ENCODE measurements around the gene CCDC187.
"Not testable (repeated sequence)": the region's sequence is repeated elsewhere in the genome, so short reads cannot be mapped to it uniquely, and the experiment has no call there.

The CCDC187 gene

GRCh38 chr9:136283291-136284235 lies 20.3 kb downstream of the CCDC187 start:
- peak; percentile 36 to 58 for DNase-seq

- no peak for DNase-seq
Measured at GRCh38 chr9:136282272-136282861, 21.5 kb downstream of the CCDC187 start.

- DNase-seq, result no peak
Measured at GRCh38 chr9:136281421-136282271, 22.2 kb downstream of the CCDC187 start.

DNA sequence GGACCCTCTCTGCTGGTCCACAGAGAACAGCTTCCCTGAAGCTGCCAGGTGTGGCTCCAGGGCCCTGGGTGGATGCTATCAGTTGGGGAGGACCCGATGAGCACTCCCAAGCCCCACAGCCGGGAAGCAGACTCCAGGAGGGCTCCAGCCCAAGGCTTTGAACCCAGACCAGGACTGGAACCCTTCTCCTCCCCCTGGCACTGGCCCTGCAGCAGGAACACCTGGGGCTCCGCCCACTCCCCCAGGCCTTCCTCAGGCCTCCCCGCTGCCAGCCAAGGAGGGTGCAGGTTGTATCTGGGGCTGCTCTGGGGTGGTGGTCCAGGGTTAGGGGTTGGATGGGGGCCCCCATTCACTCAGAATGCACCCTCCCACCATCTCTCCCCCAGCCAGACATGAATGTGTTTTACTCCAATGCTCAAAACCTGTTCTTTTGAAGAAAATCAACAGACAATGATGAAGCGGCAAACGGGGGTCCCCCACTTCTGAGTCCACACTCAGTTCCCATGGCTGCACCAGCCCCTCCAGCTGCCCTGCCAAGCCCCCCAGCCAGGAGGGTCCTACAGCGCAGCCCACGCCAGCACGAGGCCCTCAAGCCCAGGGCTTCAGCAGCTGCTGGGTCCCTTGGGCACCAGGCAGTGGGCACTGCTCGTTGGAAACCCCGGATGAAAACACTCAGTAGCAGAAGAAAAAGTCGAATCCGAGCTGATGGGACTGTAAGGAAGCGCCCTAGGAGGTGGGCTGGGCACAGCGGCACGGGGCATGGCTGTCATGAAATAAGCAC lies 23.2 kb downstream of the CCDC187 start:
- DNase-seq, result no peak

DNA sequence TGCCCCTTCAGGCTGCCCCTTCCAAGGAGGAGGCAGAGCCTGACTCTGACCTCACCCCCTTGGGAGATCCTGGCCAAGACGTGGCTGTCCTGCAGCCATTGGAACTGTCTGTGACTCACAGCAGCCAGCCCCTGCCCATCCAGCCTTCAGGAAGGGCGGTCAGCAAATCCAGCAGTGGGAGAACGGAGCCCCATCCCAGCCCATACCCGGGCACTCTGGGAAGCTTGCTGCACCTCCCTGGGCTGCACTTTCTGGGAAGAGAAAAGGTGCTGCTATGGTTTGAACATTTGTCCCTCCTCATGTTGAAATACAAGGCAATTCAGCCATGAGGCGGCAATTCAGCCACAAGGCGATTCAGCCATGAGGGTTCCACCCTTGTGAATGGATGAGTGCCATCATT lies 24.4 kb downstream of the CCDC187 start:
- no peak for DNase-seq

GRCh38 chr9:136278894-136279293 lies 25.0 kb downstream of the CCDC187 start:
- no peak for DNase-seq

DNA sequence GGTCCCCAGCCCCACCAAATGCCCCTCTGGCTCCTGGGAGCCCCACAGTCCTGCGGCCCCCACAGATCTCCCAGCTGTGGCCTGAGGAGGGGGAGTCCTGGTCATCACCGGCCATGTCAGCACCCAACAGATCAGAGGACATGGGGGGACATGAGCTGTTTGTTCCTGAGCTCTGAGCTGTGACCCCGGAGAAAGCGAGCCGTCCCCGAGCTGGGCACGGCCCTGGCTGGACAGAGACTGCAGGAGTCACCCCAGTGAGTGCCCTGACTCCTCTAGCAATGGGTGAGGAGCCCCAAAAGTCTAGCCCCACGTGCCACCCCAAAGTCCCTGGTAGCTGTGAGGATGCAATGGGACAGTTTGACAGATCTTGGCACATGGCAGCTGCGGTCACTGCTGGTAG lies 25.7 kb downstream of the CCDC187 start:
- DNase-seq, result no peak

- DNase-seq, result no peak
Measured at GRCh38 chr9:136277746-136278145, 26.1 kb downstream of the CCDC187 start.

DNA sequence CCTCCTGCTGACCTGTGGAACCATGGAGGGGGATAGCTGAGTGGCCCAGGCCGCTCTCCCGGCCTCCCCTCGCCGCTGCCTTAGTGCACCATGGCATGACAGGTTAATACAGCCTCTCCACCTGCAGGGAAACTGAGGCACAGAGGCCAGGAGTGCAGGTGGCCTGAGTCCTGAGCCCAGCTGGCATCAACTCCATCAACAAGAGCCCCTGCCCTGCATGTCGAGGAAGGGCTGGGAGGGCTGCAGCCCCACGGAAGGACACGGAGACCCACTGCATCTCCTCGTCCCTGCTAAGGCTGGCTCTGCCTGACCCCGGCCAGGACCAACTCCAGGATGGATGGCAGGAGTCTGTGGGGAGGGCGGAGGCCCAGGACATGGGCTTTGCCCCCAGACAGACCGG lies 27.2 kb downstream of the CCDC187 start:
- no peak for DNase-seq

DNA sequence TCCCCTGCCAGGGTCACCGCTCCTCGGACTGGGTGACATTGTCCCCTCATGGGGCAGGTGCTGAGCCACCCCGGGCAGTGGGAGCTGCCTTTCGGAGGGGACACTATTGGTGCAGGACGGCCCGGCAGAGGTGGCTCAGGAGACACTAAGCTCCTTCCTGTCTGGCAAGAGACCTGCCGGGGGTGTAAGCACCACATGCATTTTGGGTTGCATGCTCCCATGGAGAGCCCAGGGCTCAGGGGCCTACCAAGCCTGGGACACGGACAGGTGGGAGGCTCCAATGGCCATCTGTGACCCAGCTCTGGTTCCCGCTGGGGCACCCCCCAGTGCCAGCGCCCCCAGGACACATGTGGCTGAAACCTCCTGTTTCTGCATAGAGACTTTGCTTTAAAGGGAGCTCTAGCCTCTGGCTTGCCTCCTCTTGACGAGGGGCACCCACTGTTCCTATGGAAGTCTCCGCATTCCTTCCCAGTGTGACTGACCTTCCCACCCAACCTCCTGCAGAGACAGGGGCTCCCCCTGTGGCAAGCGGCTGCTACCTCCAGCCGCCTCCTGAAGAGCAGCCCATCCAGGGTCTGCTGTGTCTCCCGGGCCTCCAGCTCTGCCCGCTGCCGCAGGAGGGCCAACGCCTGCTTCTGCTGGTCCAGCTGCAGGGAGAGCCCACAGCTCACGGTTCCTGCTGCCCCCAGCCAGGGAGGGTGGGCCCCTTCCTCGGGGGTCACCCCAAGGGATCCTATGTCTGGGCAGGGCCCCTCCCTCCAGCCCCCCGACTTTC lies 28.1 kb downstream of the CCDC187 start:
- no peak for DNase-seq

DNA sequence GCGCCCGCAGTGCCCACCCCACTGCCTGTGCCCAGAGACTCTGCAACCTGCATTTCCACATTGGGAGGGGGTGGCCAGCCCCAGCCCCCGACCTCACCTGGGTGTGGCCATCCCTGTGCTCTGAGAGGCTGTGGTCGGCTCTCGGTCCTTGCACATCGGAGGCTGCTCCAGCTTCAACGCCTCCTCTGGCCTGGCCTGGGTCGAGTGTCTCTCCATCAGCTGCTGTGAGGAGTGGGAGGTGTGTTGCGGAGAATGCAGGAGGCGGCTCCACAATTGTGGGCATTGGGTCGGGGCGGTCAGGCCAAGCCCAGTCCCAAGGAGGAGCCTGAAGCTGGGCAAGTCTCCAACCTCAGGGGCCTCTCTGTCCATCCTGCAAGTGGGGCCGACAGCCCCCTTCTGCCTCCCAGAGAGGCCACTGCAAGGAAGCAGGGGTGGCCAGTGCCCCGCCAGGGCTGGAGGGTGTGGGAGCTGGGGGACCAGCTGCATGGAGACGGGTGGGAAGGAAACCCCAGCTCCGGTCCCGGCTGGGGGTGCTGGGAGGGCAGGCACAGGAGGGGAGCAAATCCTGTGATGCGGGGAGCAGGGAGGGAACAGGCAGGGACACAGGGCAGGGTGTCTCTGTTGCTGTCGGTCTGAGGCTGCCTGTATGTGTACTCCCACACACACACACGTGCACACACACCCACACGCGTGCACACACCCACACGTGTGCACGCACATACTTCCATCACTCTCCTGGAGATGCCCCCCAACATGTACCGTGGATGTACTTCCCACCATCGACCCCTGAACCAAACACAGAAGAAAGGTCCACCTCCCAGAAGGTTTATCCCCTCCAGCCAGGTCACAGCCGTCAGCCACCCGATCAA lies 28.9 kb downstream of the CCDC187 start:
- DNase-seq, result no peak

GRCh38 chr9:136273921-136274785 lies 29.7 kb downstream of the CCDC187 start:
- no peak for DNase-seq

DNA sequence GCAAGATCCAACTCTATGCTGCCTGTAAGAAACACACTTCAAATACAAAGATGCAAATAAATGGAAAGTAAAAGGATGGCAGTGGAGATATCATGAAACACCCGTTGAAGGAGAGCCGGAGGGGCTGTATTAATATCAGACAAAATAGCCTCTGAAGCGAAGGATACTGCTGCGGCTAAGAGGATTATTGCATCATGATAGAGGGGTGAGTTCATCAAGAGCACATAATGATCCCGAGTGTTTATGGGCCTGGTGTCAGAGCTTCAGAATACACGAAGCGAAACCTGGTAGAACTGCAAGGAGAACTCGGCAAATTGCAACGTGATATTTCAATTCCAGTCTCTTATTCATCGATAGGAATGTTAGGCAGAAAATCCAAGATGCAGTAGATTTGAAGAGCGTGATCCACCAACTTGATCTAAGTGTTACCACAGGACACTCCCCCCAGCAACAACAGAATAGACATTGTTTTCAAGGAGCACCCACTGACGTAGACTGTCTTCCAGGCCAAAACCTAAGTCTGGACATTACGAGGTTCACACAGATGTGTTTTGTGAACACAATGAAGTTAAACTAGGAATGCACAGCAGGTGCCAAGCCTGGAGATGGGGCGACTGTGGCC lies 30.5 kb downstream of the CCDC187 start:
- no peak for DNase-seq

- no peak for DNase-seq
Measured at GRCh38 chr9:136270173-136270705, 33.7 kb downstream of the CCDC187 start.

GRCh38 chr9:136268735-136269134 lies 35.2 kb downstream of the CCDC187 start:
- DNase-seq, result no peak

GRCh38 chr9:136268318-136268717 lies 35.6 kb downstream of the CCDC187 start:
- DNase-seq, result no peak

DNA sequence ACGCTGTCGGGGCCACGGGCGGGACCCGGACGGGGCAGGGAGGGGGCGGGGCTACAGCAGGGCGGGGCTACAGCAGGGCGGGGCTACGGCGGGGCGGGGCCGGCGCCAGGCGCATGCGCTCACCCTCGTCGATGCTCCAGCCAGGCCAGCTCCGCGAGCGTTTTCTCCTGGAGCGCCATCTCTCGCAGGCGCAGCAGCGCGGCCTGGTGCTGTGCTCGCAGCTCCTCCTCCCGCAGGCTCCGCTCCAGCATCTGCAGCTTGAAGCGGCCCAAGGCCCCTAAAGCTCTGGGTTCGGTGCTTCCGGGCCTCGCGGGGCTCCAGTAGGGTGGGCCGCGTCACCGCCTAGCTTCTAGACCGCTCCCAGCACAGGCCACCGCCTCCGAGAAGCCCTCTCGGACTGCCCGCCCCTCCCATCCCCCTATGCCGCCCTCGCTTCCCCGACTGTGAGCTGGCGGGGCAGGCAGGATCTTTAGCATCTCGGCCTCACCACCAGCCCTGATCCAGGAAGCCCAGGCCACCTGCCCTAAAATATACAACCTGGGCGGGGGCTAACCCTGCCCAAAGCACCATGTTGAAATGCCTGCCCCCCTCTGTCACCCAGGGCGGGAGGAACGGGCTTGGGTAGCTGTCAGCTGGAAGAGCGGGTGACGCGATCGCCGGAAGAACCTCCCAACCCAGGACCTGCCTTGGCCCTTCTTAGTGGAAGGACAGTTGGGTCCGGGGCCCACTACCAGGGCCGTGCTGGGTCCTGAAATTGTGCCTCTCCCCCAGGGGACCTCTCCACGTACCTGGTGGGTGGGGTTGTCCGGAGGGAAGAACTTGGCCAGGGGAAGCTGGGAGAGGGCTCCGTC lies 36.4 kb downstream of the CCDC187 start:
- peak; percentile 23 to 47 for DNase-seq

- DNase-seq, result not testable (repeated sequence)
Measured at GRCh38 chr9:136266641-136267040, 37.3 kb downstream of the CCDC187 start.
